Activated effector memory CD4-positive, alpha-beta T cell treated with Interleukin-2 at 50 U/mL for 16 hours (primary cell): ENCODE data around the gene IL6ST.
"Not testable (repeated sequence)": the region's sequence is repeated elsewhere in the genome, so short reads cannot be mapped to it uniquely, and the experiment has no call there.

Source experiments
- DNase-seq: peaks from one replicate; pipeline ENCODE4 v3.0.0-alpha.2; 2020

The IL6ST gene

DNA sequence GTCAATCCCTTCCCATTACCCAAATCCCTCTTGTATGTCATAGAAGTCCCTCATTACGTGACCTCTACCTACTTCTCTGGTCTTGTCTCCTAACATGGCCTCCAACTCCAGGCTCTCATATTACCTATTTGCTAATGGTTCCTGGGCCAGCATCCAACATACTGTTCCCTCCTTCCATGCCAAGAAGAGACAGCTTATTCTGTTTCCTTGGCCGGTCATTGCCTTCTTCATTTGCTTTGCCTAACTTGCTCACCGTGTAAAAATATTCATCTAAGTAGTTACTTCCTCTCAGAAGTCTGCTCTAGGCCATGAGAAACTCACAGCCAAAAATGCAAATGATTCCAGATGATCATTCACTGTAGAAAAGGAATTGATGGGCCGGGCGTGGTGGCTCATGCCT lies 8.9 kb upstream of the IL6ST start:
- DNase-seq = no peak

DNA sequence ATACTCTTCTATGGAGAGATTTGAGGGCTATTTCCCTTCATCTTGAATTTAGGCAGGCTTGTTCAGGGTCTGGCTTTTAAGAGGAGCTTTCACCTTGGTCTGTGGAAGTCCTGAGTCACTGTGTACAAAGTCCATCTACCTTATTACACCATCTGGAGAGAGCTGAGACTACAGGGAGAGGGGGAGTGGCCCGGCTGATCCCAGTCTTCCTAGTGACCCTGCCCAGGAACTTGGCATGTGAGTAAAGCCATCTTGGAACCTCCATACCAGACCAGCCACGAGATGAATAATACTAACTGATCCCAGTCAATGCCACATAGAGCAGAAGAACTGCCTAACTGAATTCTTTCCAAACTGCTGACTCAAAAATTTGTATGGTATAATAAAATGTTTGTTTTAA lies 8.4 kb upstream of the IL6ST start:
- DNase-seq = no peak

DNA sequence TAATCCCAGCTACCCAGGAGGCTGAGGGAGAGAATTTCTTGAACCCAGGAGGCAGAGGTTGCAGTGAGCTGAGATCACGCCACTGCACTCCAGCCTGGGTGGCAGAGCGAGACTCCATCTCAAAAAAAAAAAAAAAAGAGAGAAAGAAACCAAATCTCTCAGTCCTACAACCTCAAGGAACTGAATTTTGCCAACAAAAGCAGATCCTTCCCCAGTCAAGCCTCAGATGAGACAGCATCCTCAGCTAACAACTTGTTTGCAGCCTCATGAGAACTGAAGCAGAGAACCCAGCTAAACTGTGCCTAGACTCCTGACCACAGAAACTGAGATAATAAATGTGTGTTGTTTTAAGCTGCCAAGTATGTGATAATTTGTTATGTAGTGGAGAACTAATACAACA lies 7.5 kb upstream of the IL6ST start:
- no peak for DNase-seq

DNA sequence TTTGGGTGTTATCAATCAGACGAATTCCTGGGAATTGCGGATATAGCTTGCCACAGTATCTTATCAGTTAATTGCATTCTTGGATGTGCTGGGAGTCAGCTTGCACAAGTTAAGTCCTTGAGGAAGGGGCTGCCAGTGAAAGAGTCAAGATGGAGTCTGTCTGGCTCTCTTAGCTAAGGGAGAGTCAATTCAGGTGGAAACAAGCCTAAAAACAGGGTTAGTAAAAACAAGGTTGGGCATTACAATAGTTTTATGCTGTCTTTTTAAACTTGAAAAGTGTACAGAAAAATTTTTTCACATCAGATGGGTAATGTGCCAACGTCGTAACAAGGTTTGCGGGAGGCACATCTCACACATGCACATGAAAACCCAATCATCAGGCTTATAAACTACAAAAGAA lies 5.5 kb upstream of the IL6ST start:
- DNase-seq = not testable (repeated sequence)

DNA sequence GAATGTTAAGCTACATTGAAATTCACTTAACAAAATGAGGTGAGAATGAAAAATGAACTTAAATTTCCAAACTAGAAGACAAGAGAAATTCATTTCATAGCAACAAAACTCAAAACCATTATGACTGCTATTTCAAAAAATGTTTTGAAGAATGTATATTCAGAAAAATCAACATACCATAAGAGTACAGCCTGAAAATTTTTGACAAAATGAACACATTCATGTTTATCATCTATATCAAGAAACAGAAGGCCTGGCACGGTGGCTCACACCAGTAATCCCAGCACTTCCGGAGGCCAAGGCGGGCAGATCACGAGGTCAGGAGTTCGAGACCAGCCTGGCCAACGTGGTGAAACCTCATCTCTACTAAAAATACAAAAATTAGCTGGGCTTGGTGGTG lies 4.2 kb upstream of the IL6ST start:
- DNase-seq = no peak

DNA sequence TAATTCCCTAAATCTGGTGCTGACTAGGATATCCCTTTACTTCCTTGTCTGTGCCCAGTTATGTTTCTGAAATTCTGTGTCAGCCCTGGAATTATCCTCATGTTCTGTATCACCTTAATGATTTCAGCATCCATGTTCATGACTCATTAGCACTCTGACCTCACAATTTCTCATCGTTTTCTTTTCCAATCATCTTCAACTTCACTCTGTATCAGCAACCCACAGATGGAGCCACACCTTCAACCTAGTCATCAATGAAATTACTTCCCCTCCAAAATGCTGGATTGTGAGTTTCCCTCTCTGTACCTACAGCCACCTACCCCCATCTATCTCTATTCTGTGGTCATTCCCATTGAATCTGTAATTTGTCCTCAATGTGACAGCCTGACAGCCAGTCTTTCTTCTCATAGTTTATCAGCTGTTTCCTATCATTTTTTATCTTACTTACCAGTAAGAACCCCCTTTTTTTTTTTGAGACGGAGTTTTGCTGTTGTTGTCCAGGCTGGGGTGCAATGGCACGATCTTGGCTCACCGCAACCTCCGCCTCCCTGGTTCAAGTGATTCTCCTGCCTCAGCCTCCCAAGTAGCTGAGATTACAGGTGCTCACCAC lies 3.1 kb upstream of the IL6ST start:
- no peak for DNase-seq

DNA sequence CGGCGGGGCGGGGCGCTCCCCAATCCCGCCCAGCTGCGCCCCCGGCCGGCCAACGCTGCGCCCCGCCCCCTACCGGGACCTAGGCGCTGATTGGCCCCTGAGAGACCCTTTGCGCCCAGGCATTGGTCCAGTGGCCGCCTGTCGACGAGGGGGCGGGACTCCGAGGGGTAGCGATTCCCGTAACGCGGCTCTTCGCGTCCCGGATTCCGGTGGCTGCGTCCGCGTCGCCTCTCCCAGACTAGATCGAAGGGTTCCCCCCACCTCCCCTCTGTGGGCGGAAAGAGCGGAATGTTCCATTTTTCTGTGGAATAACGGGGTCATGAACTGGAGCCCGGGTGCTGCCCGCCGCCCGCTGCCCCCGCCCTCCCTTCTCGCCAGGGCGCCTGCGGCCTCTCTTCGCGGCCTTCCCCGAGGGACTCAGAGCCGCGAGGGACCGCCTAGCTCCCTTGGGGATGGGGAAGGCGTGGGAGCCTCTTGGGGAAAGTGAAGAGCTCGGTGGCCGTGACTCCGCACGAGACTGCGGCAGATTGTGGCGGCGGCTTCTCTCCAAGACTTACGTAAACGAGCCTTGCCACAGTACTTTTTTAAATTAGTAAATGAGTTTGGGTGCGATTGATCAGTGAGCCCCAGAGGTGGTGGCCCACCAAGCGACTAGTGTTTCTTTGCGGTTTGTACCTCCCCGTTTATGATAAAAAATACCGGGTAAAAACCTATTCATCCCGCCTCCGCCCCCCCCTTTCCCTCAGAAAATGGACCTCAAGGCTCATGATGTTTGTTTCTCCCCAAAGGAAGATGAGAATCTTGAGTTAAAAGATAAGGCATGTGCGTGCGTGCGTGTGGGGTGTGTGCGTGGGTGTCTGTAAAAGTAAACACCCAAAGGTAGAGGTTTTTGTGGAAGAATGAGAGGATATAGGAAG lies 493 bp upstream of the IL6ST start:
- DNase-seq = peak; percentile 92

DNA sequence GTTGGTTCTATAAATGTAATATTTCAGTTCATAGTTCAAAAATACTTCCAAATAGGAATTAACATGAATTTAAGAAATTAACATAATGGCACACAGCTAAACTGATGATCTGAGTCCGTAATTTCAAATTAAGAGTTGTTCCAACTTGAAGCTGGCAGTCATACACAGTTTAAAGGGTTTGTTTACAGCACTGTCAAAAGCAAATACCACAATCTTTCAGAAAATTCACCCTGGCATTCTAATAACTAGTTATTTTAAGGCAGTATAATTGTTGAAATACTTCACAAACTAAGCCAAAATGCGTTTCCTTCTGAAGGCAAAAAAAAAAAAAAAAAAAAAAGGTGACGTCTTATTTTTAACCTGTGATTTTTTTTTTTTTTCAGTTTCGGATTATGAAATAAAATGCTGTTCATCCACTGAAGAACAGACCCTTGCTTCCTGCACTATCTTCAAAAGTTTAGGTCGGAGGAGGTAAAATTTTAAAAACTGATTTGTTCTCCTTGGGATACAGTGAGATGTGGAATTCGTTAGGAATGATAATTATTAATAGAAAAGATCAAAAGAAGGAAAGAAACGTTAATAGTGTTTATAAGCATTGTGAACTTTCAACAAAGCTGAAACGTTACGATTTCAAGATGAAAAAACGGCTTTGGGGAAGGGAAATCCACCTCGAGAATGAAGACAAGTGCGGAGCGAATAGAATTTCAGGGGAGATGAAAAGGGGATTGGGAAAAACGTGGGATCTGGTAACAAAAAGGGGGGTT lies 850 bp downstream of the IL6ST start:
- DNase-seq = no peak

DNA sequence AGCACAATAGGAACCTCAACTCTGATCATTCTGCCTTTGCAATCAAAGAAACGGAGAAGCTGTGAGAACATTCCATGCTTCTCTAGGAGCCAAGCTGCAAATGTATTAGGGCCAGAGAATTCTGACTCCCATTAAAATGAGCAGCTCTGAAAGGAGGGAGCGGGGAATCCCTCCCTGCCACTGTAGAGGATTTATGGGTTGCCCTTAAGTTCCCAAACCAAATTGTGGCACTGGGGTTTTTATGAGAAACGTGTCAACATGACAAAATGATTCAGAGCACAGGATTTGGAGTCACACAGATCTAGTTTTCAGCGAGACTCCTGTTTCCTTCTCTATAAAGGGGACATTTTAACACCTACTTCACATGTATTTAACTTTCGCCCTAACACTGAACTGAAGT lies 1.8 kb downstream of the IL6ST start:
- no peak for DNase-seq

DNA sequence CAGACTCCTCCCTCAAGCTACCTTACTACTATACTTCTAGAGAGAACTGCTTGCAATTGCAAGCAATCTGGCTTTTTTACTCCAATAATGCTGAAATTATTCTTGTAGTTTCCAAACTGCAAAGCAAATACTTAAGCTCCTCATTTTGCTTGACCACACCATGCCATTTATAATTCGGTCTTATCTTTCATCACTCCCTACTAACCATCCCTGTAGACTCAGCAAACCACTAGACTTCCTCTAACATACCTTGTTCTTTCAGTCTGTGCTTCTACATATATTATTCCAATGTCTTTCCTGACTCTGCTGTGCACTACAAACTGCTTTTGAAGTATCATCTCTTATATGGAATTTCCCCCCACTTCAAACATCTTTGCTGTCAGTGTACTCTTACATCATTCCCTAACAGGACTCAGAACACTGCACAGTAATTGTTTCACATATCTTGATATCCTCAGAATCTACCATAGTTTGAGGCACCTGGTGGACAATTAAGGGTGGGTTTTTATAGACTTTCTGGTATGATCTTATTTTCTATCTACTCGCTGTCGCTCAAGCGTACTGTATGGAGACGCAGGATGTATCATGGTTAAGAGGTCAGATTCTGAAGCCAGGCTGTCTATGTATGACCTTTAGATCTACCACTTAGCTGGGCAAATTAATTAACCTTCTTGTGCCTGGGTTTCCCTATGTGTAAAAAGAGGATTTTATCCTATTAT lies 2.8 kb downstream of the IL6ST start:
- DNase-seq = no peak

DNA sequence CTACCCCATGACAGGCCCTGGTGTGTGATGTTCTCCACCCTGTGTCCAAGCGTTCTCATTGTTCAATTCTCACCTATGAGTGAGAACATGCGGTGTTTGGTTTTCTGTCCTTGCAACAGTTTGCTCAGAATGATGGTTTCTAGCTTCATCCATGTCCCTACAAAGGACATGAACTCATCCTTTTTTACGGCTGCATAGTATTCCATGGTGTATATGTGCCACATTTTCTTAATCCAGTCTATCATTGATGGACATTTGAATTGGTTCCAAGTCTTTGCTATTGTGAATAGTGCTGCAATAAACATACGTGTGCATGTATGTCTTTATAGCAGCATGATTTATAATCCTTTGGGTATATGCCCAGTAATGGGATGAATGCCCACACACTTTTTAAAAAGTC lies 3.9 kb downstream of the IL6ST start:
- DNase-seq = not testable (repeated sequence)

DNA sequence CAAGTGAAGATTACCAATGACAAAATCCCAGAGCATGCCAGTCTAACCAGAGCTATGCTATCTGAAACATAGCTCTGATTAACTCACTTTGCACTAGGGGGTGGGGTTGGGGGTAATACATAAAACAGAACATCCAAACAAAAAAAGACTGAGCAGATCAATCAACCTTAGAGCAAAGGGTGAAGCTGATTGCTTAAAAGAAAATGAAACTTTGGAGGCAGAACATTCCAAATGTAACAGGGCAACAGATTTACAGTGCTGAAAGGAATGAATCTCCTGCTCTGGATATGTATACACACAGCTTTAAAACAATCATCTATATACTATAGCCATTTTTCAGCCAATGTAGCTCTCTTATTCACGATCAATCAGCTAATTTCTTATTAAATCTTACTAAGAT lies 4.9 kb downstream of the IL6ST start:
- DNase-seq = no peak

DNA sequence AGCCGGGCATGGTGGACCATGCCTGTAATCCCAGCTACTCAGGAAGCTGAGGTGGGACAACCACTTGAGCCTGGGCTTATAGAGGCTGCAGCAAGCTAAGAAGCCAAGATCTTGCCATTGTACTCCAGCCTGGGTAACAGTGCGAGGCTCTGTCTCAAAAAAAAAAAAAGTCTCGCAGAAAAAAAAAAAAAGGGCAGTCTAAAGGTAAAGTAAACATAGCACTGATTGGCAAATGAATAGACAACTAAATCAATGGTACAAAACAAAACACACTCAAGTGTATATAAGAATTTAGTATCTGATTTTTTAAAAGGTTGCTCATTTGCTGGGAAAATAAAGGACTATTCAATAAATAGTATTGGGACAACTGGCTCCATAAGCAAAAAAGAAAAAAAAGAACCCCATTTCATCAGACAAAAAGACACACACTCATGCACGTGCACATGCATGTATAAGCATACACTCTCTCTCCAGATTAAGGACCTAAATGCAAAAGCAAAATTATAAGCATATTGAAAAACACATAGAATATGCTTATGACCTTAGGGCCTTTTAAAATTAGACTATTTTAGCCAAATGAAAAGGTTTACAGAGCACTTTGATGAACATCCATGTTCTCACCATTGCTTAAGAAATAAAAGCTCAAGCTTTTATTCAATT lies 5.7 kb downstream of the IL6ST start:
- DNase-seq = no peak

DNA sequence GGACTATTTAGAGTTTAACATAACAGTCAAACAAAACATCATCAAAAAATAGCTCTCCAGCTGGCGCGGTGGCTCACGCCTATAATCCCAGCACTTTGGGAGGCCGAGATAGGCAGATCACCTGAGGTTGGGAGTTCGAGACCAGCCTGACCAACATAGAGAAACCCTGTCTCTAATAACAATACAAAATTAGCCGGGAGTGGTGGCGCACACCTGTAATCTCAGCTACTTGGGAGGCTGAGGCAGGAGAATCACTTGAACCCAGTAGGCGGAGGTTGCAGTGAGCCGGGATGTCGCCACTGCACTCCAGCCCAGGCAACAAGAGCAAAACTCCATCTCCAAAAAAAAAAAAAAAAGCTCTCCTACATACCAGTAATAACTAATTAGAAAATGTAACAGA lies 6.3 kb downstream of the IL6ST start:
- DNase-seq = not testable (repeated sequence)

DNA sequence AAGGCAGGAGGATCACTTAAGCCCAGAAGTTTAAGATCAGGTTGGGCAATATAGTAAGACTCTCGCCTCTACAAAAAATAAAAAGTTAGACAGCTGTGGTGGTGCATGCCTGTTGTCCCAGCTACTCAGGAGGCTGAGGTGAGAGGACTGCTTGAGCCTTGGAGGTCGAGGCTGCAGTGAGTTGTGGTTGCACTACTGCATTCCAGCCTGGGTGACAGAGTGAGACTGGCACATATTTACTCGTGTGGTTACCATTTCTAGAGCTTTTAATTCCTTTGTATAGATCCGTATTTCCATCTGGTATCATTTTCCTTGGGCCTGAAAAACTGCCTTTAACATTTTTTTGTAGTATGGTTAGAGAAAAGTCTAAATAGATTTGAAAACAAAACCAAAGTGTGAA lies 7.8 kb downstream of the IL6ST start:
- DNase-seq = no peak

DNA sequence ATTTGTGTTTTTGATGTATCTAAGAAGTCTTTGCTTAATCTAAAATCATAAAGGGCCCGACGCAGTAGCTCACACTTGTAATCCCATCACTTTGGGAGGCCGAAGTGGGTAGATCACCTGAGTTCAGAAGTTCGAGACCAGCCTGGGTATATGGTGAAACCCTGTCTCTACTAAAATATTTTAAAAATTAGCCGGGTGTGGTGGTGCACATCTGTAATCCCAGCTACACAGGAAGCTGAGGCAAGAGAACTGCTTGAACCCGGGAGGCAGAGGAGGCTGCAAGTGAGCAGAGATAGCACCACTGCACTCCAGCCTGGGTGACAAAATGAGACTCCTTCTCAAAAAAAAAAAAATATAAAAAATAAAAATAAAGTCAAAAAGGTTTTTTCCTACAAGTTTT lies 9.6 kb downstream of the IL6ST start:
- DNase-seq = no peak

DNA sequence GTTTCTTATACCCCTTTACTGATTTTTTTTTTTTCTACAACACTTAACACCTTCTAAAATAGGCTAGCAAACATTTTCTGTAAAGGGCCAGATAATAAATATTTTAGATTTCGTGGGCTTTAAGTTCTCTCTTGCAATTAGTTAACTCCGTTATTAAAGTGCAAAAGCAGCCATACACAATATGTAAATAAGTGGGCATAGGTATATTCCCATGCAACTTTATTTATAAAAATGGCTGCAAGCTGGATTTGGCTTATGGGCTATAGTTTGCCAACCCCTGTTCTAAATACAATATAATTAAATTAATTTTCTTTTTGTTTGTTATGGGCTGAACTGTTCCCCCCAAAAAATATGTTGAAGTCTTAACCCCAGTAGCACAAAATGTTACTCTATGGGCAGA lies 10.8 kb downstream of the IL6ST start:
- DNase-seq = no peak

DNA sequence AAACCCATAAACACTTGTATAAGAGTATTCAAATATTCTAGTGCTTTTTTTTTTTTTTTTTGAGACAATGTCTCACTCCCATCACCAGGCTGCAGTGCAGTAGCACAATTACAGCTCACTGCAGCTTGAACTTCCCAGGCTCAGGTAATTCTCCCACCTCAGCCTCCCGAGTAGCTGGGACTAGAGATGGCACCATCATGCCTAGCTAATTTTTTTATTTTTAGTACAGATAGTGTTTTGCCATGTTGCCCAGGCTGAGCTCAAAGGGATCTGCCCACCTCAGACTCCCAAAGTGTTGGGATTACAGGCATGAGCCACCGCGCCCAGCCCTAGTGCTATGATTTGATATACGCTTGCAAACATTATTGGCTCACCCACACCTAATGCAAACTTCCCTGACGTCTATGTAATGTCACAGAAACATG lies 11.8 kb downstream of the IL6ST start:
- no peak for DNase-seq

DNA sequence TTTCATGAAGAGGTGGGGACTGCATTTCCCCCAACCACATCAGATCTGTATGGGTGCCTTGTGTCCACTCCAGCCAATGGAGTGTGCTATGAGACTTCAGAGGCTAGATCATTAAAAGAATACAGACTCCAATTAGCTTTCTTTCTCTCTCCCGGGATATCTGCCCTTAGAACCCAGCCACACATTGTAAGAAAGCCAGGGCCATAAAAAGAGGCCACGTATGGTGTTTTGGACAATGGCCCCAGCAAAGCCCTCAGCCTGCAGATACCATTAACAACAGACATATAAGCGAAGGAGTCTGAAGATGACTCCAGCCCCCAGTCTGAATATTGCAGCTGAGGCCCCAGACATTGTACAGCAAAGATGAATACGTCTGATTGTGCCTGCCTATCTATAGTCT lies 21.5 kb downstream of the IL6ST start:
- no peak for DNase-seq

DNA sequence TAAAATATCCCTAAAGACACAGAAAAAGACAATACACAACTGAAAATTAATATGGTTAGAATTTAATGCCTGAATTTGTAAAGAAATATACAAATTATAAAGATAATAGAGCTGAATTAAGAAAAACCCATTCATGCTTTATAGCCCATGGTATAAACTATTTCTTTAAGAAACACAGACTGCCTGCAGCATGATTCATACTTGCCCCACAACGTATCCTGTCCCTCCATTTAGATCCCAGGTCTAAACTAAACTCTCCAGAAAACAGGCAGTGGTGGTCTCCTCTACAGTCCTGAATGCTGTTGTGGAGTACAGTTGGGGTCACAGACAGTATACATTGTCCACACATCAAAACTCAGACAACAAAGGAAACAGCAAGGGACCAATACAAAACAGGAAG lies 24.8 kb downstream of the IL6ST start:
- DNase-seq = no peak

DNA sequence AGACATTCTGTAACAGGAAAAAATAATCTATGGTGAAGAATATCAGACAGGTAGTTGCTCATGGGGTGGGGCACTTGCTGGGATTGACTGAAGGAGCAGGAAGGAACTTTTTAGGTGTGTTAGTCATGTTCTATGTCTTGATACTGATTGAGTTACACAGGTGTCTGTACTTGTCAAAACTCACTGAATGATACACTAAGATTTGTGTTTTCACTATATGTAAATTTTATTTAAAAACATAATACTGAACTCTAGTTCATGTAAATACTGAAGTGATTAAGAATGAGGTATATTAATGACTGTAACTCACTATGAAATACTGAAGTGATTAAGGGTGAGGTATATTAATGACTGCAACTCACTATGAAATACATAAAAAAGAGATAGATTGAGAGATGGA lies 28.5 kb downstream of the IL6ST start:
- no peak for DNase-seq

DNA sequence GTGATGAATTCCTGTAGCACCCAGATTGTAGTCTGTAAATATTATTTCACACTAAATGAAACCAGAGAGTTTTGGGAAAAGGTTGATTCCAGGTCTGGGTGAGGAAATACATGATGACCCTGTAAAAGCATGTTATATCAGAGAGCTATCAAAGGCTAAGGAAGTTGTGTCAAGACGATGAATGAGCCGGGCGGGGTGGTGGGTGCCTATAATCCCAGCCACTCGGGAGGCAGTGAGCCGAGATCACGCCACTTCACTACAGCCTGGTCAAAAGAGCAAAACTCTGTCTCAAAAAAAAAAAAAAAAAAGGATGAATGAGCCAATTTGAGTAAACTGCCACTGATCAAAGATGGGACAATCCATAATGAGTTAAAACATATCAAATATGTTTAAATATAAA lies 29.2 kb downstream of the IL6ST start:
- no peak for DNase-seq

DNA sequence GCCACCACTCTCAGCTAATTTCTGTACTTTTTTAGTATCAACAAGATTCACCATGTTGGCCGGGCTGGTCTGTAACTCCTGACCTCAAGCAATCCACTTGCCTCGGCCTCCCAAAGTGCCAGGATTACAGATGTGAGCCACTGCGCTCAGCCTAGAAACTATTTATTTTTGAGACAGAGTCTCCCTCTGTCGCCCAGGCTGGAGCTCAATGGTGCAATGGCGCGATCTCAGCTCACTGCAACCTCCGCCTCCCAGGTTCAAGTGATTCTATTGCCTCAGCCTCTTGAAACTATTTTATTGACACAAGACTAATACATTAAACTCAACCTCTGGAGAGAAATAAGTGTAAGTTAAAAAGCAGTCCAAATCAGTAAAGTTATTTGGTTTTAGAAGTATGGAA lies 34.0 kb downstream of the IL6ST start:
- no peak for DNase-seq
